Hematopoietic multipotent progenitor cell treated with erythropoietin and hydrocortisone succinate and interleukin-3 and kit ligand, for 17 days (in vitro differentiated cells): ENCODE measurements around the gene MRPL9.

Experiments used
- DNase-seq: peaks from one replicate; pipeline ENCODE4 v3.0.0-alpha.2; 2015; ENCODE audit warnings: low spot score

The MRPL9 gene

GRCh38 chr1:151733126-151733525 is 30.2 kb downstream of the MRPL9 start:
- DNase-seq = no peak

DNA sequence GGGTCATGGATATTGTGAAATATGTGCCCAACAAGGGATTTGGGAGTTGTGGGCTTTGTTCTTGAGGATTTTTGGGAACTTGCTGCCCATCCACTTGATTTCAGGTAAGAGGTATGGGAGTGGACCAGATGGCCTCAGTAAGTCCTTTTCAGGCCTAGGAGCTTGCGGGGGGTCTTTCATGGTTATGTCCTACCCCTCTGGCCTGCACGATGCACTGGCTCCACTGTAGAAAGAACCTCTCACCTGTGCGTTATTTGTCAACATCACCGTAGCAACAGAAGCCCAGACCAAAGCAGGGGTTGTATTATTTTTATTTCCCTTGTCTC is 33.4 kb downstream of the MRPL9 start:
- no peak for DNase-seq

- DNase-seq = no peak
These were observed 33.9 kb downstream of the MRPL9 start for GRCh38 chr1:151729157-151729965.

DNA sequence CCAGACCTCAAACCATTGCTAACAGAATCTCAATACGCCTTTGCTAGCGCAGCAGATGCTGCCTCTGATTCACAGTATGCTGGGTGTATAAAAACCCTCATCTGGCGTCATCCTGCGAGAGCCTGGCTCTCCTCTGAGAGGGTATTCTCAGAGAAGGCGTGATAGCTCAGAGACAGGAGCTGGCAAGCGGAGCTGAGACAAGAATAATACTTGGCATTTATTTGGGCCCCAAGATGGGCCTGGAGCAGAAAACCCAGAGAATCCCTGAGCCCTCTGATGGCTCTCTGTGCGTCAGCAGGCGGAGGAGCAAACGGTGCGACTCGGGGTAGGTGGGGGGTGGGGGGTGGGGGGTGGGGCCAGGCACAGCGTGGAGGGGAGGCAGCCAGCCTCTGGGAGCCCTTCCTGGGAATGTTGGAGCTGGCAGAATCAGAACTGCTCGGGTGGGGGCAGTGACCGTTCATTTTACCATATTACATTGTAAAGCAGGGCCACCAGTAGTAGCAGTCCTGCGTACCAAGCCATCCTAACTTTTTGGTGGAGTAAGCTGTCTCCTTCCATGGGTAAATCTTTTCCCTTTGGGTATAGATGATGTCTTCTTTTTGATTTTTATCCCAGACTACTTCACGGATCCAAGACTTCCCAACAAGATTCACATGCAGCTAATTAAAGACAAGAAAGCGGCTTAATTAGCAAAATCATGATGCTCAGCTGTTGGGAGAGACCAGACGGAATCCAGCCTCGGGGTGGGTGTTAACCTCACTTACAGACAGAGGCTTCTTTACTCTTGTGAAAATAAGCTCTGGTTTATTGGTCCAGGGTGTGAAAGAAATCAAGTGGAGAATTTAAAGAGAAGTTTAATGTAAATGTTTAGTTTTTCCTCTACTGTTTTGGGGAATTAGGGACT is 34.9 kb downstream of the MRPL9 start:
- DNase-seq = no peak

- DNase-seq = no peak
These were observed 39.4 kb downstream of the MRPL9 start for GRCh38 chr1:151723726-151724370.

GRCh38 chr1:151721788-151722510 is 41.3 kb downstream of the MRPL9 start:
- DNase-seq = no peak

DNA sequence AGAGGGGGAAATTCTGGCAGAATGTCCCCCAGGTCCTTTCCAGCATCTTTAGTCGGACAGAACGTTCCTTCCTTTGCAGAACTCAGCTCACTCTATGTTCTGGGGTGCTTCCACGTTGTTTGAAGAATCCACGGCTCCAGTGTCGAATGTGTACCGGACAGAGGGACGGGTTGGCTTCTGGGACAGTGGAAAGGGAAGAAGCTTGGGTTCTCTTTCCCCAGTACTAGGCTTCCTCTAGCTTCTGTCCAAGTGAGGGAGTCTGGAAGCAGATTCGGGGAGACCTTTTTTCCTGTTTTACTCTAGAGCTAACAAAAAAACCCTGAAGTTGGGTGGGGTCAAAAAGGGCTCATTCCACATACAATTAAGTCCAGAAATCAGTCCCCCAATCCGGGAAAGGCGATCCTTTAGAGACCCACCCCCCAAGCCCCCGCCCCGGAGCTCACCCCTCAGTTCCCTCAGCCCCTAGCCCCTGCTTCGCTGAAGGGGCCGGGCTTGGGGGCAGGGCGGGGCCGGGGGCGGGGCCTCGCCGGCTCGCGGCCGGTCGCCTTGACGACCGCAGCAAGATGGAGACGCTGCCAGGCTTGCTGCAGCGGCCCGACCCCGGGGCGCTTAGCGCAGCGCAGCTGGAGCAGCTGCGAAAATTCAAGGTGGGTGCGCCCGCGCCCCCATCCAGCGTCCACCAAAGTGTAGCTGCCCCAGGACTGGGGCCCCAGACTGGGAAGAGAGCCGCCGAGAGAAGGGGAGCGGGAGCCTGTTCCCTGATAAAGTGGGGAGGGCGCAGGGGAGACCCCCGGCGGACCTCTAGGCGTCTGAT is 42.1 kb downstream of the MRPL9 start, which contains the start of gene RIIAD1:
RIIAD1 (plus strand) TSS at position 549 of the 814 bp plus-strand sequence; CDS start at position 564, 15 bp downstream.
- DNase-seq = no peak

DNA sequence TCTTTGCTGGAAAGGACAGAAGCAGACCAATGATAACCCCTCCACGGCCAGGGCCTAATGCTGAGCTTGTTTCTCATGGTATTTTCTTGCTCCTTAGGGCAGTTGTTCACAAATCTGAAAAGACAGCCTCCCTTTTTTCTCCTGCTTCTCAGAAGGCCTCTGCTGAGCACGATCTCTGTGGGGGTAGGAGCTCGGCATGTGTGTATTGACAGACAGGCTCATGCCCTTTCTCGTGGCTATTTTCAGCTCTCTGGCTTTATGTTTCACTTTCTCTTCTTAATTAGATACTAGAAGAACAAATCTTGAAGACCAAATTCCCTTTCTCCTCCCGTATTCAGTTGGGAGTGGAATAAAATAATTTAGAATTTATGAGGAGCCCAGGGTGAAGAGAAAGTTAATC is 42.7 kb downstream of the MRPL9 start:
- no peak for DNase-seq

GRCh38 chr1:151720125-151720524 is 43.2 kb downstream of the MRPL9 start:
- DNase-seq = no peak

GRCh38 chr1:151718666-151719065 is 44.6 kb downstream of the MRPL9 start:
- DNase-seq = no peak

GRCh38 chr1:151718011-151718431 is 45.3 kb downstream of the MRPL9 start:
- no peak for DNase-seq

GRCh38 chr1:151716771-151717631 is 46.3 kb downstream of the MRPL9 start, which contains the start of gene CELF3:
Gene CELF3 (minus strand): TSS chr1:151716803. CDS start chr1:151716020, 783 bp downstream.
- DNase-seq = peak; percentile 80

DNA sequence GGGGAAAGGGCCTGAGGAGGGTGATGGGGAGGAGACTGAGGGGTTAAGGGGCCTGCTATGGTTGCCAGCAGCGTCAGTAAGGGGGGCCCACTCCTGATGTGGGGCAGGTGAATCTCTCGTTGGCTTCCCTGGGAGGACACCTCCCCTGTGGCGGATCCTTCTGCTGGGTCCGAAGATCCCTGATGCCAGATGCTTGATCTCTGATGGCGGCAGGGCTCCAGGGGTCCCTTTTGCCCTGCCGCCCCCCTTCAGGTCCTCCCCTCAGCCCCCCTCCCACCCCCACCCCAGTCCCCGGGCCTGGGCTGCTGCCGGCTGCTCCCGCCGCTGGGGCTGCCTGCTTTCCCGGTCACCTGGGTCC is 46.9 kb downstream of the MRPL9 start:
- DNase-seq = no peak

DNA sequence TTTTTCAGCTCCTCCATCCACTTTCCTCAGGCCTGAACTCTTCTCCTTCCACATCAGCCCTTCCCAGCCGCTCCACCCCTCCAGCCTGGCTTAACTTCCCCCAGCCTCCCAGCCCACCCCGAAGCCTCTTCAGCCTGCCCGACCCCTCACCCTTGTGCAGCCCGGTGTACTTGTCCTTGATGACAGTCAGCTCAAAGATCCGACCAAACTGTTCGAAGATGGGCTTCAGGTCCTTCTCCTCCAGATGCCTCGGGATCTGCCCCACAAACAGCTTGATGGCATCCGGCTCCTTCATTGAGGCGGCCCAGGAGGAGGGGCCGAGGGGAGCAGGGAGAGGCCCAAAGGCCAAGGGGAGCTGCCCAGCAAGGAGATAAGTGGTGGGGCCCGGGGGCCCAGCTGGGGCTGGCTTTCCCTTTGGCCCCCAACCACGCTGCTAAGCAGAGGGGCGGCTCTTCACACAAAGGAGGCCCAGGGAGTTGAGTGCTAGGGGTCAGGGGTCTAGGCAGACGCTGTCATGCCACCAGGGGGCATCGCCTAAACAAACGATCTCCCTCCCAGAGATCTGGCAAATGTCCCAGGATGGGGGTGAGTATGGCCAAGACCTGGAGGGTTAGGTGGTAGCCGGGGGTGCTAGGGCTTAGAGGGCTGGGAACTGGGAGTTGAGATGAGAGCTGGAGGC is 47.4 kb downstream of the MRPL9 start:
- peak; percentile 53 for DNase-seq

DNA sequence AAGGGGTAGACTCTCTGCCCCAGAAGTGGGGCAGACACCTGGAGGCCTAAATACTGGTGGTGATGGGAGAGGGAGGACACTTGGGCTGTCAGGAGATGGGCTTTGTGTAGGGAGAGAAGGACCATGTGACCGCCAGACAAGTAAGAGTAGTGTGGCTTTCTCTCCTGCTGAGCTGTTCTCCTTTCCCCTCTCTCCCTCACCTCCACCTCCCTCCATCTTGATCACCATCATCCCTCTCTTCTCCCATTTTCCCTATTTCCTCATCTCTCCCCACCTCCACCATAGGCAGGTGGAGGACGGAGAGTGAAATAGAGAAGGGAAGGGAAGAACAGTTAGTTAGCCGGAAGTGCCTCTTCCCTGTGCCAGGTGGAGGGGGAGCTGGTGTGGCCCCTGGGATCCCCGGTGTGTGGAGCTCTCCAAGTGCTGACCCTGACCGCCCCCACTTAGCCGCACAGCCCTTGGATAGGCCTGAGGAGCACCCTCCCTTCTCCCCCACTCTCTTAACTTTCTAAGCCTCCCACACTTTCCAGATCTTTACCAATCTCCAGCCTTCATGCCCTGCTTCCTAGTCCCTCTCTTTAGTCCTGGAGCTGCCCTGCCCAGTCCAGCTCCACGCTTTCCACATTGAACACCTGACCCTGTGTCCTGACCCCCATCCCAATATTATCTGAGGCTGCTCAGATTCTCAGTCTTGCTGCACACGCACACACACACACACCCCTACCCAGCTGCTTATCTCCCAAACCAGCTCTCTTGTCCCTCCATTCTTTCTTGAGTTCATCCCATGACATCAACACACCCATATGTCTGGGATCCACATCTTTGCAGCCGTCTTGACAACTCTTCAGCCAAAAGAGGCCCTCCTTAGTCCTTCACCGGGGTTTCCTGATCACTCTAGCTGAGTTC is 48.2 kb downstream of the MRPL9 start:
- peak; percentile 49 for DNase-seq

DNA sequence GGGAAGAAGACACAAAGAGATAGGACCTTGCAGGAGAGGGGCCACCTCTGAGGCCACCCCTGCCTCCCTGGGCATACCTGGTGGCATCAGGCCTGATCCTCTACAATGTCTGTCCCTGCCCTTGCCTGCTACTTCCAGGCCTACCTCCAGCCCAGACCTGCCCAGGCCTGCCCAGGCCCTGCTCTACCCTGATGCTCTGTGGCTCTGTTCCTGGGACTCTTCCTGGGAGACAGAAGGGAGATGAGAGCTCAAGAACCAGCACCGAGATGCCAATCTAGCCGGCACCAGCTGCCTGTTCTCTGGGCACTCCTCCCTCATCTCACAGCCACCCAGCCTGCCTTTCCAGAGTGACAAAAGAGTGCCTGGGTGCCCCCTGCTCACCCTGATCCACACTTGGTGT is 49.4 kb downstream of the MRPL9 start:
- DNase-seq = no peak

- DNase-seq = no peak
These were observed 50.3 kb downstream of the MRPL9 start for GRCh38 chr1:151713044-151713443.

- DNase-seq = no peak
These were observed 51.3 kb downstream of the MRPL9 start for GRCh38 chr1:151711951-151712350.
